TTC549 (cell line): ENCODE measurements around the gene KRCC1.
"Not testable (repeated sequence)": the region's sequence is repeated elsewhere in the genome, so short reads cannot be mapped to it uniquely, and the experiment has no call there.

Source experiments
- FAIRE-seq: peaks from 2 replicates; lab custom pipeline; 2012; peaks lifted over from hg19 to GRCh38; lab: Jason Lieb, UNC

The KRCC1 gene

GRCh38 chr2:88000474-88000873 is 55.1 kb downstream of the KRCC1 start:
- not testable (repeated sequence) for FAIRE-seq

- FAIRE-seq, result no peak
Observed at GRCh38 chr2:87996570-87996969, 59.0 kb downstream of the KRCC1 start.

DNA sequence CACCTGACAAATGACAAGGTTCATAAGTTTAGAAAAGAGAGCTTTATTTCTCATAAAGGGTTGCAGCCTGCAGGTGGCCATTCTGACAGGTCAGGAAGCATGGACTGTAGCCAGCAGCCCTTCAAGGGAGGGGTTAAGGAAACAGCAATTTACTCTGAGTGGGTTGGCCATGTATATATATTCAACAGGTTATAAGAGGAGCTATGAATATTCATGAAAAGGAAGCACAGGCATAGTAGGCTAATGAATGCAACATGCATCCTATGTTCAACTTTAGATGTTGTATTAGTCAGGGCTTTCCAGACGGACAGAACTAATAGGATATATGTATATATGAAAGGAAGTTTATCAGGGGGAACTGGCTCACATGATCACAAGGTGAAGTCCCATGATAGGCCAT is 59.8 kb downstream of the KRCC1 start:
- FAIRE-seq, result no peak

DNA sequence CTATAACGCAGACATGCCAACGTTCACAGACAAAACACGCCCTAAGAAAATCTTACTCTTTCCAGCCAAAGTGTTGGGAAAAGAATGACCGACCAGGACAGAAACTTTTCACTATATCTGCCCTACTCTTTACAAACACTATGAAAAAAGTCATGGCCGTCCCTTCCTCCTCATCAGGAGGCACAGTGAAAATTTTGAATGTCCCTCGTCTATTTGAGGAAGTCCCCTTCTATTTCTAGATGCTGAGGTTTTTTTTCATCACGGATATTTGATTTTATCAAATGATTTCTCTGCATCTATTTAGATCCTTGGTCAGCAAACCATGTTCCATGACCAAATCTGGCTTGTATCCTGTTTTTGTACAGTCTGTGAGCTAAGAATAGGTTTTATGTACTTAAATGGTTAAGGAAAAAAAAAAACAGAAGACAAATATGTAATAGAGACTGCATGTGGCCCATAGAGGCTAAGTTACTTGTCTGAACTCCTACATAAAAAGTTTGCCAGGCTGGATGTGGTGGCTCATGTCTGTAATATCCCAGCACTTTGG is 61.2 kb downstream of the KRCC1 start:
- FAIRE-seq, result not testable (repeated sequence)

DNA sequence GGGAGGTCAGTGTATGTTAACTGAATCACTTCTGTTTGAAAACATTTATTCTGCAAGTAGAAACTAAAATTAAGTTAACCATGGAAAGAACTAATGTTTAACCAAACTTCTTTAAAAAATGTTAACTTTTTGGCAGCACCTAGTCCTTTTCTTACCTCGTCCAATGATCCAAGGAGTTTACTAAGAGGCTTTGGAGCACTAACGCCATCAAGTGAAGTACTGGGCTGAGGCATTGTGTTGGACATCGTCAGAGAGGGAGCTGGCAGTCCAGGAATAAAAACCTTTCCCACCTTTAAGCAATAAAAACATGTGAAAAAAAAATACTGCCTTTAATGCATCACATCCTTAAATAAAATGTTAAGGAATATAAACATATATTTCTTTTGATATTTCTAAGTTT is 63.0 kb downstream of the KRCC1 start:
- not testable (repeated sequence) for FAIRE-seq

GRCh38 chr2:87987473-87987872 is 68.1 kb downstream of the KRCC1 start:
- not testable (repeated sequence) for FAIRE-seq

DNA sequence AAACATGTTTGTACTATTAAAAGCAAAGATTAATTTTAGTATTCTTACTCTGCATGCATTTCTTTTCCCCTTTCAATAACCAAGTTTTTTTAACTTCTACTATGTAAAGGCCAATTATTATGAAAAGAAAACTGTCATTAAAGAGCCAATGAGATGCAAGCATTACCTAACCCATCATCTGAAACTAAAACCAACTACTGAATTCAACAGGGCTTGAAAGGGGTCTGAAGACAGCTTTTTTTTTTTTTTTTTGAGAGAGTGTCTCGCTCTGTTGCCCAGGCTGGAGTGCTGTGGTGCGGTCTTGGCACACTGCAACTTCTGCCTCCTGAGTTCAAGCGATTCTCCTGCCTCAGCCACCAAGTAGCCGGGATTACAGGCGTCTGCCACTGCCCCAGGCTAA is 69.7 kb downstream of the KRCC1 start:
- not testable (repeated sequence) for FAIRE-seq

- not testable (repeated sequence) for FAIRE-seq
Observed at GRCh38 chr2:87981182-87981581, 74.4 kb downstream of the KRCC1 start.
